ENCODE data around the gene HBM.
"Not testable (repeated sequence)": the region's sequence is repeated elsewhere in the genome, so short reads cannot be mapped to it uniquely, and the experiment has no call there.

DNA sequence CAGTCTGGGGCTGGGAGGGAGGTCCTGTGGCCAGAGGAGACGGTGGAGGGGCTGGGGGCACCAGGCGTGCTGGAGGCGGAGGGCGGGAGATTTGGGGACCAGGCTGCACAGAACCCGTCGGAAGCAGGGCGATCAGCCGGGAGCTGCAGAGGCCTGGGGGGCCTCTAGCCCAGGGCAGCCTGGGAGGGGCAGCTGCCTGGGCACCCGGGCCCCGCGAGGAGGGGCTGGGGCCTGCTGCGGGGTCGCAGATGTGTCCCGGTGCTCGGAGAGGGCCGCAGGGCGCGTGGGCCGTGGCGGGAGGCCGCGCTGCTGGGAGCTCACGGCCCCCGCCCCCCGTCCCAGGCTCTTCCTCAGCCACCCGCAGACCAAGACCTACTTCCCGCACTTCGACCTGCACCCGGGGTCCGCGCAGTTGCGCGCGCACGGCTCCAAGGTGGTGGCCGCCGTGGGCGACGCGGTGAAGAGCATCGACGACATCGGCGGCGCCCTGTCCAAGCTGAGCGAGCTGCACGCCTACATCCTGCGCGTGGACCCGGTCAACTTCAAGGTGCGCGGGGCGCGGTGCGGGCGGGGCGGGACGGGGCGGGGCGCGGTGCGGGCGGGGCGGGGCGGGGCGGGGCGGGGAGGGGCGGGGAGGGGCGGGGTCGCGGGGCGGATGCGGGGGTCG is 12.1 kb upstream of the HBM start:
- not testable (repeated sequence) for TF ChIP-seq YY1 (tag by site-specific recombination; IDR thresholded peaks at IDR 0.05); AEBP2 (tag by site-specific recombination; IDR thresholded peaks at IDR 0.05; ENCODE audit: borderline replicate concordance); ZNF311 (tag by site-specific recombination; IDR thresholded peaks at IDR 0.05; ENCODE audit: borderline replicate concordance); REST (tag by site-specific recombination; IDR thresholded peaks at IDR 0.05); HOXA7 (CRISPR knock-in tag; IDR thresholded peaks at IDR 0.05; ENCODE audit: borderline replicate concordance); ZNF548 (tag by site-specific recombination; IDR thresholded peaks at IDR 0.05); ZBTB10 (tag by site-specific recombination; IDR thresholded peaks at IDR 0.05); GLI4 (tag by site-specific recombination; IDR thresholded peaks at IDR 0.05)
- TF ChIP-seq, protein P1, sequence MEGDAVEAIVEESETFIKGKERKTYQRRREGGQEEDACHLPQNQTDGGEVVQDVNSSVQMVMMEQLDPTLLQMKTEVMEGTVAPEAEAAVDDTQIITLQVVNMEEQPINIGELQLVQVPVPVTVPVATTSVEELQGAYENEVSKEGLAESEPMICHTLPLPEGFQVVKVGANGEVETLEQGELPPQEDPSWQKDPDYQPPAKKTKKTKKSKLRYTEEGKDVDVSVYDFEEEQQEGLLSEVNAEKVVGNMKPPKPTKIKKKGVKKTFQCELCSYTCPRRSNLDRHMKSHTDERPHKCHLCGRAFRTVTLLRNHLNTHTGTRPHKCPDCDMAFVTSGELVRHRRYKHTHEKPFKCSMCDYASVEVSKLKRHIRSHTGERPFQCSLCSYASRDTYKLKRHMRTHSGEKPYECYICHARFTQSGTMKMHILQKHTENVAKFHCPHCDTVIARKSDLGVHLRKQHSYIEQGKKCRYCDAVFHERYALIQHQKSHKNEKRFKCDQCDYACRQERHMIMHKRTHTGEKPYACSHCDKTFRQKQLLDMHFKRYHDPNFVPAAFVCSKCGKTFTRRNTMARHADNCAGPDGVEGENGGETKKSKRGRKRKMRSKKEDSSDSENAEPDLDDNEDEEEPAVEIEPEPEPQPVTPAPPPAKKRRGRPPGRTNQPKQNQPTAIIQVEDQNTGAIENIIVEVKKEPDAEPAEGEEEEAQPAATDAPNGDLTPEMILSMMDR (tag by site-specific recombination; IDR thresholded peaks at IDR 0.05), result not testable (repeated sequence)
- TF ChIP-seq, protein P2, sequence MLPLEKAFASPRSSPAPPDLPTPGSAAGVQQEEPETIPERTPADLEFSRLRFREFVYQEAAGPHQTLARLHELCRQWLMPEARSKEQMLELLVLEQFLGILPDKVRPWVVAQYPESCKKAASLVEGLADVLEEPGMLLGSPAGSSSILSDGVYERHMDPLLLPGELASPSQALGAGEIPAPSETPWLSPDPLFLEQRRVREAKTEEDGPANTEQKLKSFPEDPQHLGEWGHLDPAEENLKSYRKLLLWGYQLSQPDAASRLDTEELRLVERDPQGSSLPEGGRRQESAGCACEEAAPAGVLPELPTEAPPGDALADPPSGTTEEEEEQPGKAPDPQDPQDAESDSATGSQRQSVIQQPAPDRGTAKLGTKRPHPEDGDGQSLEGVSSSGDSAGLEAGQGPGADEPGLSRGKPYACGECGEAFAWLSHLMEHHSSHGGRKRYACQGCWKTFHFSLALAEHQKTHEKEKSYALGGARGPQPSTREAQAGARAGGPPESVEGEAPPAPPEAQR (tag by site-specific recombination; IDR thresholded peaks at IDR 0.05), result not testable (repeated sequence)

Data from HEK293 (cell line).